LNCAP (cell line): Measurements from ENCODE around the gene WFDC1.

Experiments
- CTCF ChIP-seq: fragments of 450-650 bp; IDR thresholded peaks from 2 replicates; pipeline ENCODE4 v1.5.1; 2017; ENCODE audit warnings: mild to moderate bottlenecking

Gene WFDC1

GRCh38 chr16:84266451-84266850, 28.2 kb upstream of the WFDC1 start:
- TF ChIP-seq CTCF: no peak

- no peak for TF ChIP-seq CTCF
Observed at GRCh38 chr16:84267380-84267779, 27.3 kb upstream of the WFDC1 start.

GRCh38 chr16:84268291-84269040, 26.2 kb upstream of the WFDC1 start:
- TF ChIP-seq CTCF: no peak

- no peak for TF ChIP-seq CTCF
Observed at GRCh38 chr16:84270071-84270470, 24.6 kb upstream of the WFDC1 start.

GRCh38 chr16:84270531-84270930, 24.1 kb upstream of the WFDC1 start:
- no peak for TF ChIP-seq CTCF

- TF ChIP-seq CTCF: no peak
Observed at GRCh38 chr16:84271037-84271436, 23.6 kb upstream of the WFDC1 start.

- TF ChIP-seq CTCF: no peak
Observed at GRCh38 chr16:84271866-84272265, 22.8 kb upstream of the WFDC1 start.
